ENCODE measurements around the gene SLC17A5.

DNA sequence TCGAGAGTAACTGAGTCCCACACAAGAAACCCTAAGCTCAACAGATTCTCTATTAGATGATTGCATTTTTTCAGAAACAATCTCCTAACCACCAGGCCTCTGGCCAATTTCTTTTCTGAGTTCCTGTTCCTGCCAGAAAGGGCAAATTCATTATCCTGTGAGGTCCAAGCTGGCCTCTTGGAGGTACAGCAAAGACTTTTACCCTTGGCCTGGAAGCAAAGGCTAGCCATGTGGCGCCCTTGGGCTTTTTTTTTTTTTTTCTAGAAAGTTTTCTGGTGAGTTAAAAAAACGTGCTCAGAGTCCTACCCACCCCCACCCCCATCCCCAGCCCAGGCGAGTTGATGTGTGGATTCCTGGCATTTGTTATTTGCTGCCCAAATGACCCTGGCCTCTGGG is 73.9 kb downstream of the SLC17A5 start:
- TF ChIP-seq EZH2 (optimal IDR thresholded peaks at IDR 0.05; ENCODE audit: low read depth, low read length): no peak
- TF ChIP-seq, protein P1, sequence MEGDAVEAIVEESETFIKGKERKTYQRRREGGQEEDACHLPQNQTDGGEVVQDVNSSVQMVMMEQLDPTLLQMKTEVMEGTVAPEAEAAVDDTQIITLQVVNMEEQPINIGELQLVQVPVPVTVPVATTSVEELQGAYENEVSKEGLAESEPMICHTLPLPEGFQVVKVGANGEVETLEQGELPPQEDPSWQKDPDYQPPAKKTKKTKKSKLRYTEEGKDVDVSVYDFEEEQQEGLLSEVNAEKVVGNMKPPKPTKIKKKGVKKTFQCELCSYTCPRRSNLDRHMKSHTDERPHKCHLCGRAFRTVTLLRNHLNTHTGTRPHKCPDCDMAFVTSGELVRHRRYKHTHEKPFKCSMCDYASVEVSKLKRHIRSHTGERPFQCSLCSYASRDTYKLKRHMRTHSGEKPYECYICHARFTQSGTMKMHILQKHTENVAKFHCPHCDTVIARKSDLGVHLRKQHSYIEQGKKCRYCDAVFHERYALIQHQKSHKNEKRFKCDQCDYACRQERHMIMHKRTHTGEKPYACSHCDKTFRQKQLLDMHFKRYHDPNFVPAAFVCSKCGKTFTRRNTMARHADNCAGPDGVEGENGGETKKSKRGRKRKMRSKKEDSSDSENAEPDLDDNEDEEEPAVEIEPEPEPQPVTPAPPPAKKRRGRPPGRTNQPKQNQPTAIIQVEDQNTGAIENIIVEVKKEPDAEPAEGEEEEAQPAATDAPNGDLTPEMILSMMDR (IDR thresholded peaks at IDR 0.05; ENCODE audit: low read length): no peak

Data from MM.1S (cell line).